GM12892 (cell line): ENCODE results near the gene PCF11.

Source experiments
- POLR2A ChIP-seq: IDR thresholded peaks from 2 replicates; pipeline ENCODE4 v1.6.1; 2011; ENCODE audit warnings: low read depth, low read length, control low read depth
- POLR2AphosphoS5 ChIP-seq: IDR thresholded peaks from 2 replicates; pipeline ENCODE4 v1.6.1; 2011; ENCODE audit warnings: low read depth, low read length, control low read depth

DNA sequence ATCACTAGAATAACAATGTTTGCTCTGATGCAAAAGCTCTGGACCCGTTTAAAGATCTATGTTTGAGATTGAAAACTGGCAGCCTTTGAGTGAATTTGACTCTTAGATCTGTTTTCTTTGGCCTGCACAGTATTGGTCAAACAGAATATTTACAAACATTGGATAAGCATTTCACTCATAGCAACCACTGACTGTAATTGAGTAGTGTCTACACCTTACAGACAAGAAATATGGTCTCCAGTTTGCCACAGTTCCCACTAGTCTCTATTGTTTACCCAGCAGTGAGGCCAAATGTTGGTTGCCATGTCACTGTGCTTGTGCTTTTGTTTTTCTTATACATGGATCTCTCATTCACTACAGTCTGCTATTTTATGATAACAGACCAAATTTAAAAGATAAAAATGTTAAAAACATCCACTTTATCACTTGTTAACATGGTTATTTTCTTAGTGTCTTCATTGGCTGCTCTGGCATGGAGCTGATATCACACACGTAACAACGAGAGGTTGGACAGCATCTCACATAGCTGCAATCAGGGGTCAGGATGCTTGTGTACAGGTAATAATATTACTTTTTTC is 48.8 kb downstream of the PCF11 start:
- TF ChIP-seq POLR2A (no peak), POLR2AphosphoS5 (no peak)
